Measurements from ENCODE around the gene RHOV.

GRCh38 chr15:40915679-40916078, 41.6 kb upstream of the RHOV start:
- TF ChIP-seq, protein P1, sequence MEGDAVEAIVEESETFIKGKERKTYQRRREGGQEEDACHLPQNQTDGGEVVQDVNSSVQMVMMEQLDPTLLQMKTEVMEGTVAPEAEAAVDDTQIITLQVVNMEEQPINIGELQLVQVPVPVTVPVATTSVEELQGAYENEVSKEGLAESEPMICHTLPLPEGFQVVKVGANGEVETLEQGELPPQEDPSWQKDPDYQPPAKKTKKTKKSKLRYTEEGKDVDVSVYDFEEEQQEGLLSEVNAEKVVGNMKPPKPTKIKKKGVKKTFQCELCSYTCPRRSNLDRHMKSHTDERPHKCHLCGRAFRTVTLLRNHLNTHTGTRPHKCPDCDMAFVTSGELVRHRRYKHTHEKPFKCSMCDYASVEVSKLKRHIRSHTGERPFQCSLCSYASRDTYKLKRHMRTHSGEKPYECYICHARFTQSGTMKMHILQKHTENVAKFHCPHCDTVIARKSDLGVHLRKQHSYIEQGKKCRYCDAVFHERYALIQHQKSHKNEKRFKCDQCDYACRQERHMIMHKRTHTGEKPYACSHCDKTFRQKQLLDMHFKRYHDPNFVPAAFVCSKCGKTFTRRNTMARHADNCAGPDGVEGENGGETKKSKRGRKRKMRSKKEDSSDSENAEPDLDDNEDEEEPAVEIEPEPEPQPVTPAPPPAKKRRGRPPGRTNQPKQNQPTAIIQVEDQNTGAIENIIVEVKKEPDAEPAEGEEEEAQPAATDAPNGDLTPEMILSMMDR (IDR thresholded peaks at IDR 0.05) = no peak
- TF ChIP-seq POLR2A (IDR thresholded peaks at IDR 0.05) = no peak

All from prostate gland (tissue), 2 donors.